ENCODE data around the gene SYAP1. TPM values are rescaled to one million over a fixed set of nuclear protein-coding genes. Genes with fewer than 3 reads are reported as not detected.

Gene SYAP1
- 41.0 and 53.8 TPM in 2 replicates for total RNA-seq

GRCh38 chrX:16719334-16720084 lies at the start of gene SYAP1:
Gene SYAP1 (plus strand): TSS chrX:16719612. CDS start chrX:16719725, 113 bp downstream.

GRCh38 chrX:16712548-16713155 lies 6.8 kb upstream of the SYAP1 start, which contains the start of gene CTPS2:
Gene CTPS2 (minus strand): TSS chrX:16712669. CDS start chrX:16702902, 9,767 bp downstream.

GRCh38 chrX:16786139-16786790 lies 66.9 kb downstream of the SYAP1 start, which contains the start of gene TXLNG:
Gene TXLNG (plus strand): TSS chrX:16786466. CDS start chrX:16786488, 22 bp downstream.

Other genes starting within 250 kb of the SYAP1 start
- gene S100G, start 69.5 kb upstream of the SYAP1 start, total RNA-seq, result not detected in 2 replicates
- gene CTPS2, start 6.9 kb upstream of the SYAP1 start, total RNA-seq, result 9.0 and 10.7 TPM in 2 replicates
- gene TXLNG, start 66.9 kb downstream of the SYAP1 start, total RNA-seq, result 6.3 and 8.5 TPM in 2 replicates
- gene RBBP7, start 150.8 kb downstream of the SYAP1 start, total RNA-seq, result 61.2 and 147 TPM in 2 replicates
- 0.38 and 0.85 TPM in 2 replicates for gene REPS2, start 227.0 kb downstream of the SYAP1 start, total RNA-seq

Measured in regular cardiac myocyte (primary cell).